ENCODE results near the gene GHRHR.

The GHRHR gene

GRCh38 chr7:30956704-30957103, 7.0 kb upstream of the GHRHR start:
- H3K4me2 ChIP-seq (ENCODE audit: low read depth, low read length) = no peak overlapping the region
- DNase-seq = no peak
- H4K20me1 ChIP-seq (ENCODE audit: insufficient read depth, low read length) = no peaks in the 10 kb centered on the region
- no peaks in the 10 kb centered on the region for H3K9me3 ChIP-seq (replicated peaks; ENCODE audit: insufficient read depth, low read length)
- H3K27me3 ChIP-seq (replicated peaks; ENCODE audit: insufficient read depth, low read length) = no peaks in the 10 kb centered on the region
- TF ChIP-seq EZH2phosphoT487 (IDR thresholded peaks at IDR 0.05; ENCODE audit: low read length) = no peak
- TF ChIP-seq EZH2 (optimal IDR thresholded peaks at IDR 0.05; ENCODE audit: low read depth, low read length) = no peak
- TF ChIP-seq CTCF (IDR thresholded peaks at IDR 0.05; ENCODE audit: low read length) = no peak
- H3K27ac ChIP-seq (ENCODE audit: low read length) = no peak overlapping the region
- no peaks in the 10 kb centered on the region for H3K79me2 ChIP-seq (ENCODE audit: low read length)
- H3K4me1 ChIP-seq (ENCODE audit: low read length) = no peaks in the 10 kb centered on the region
- H3K9ac ChIP-seq (ENCODE audit: low read length) = no peak overlapping the region
- H2AFZ ChIP-seq (ENCODE audit: low read length) = no peak overlapping the region
- H3K36me3 ChIP-seq (replicated peaks; ENCODE audit: insufficient read depth, low read length) = no peaks in the 10 kb centered on the region
- no peaks in the 10 kb centered on the region for H3F3A ChIP-seq (ENCODE audit: insufficient read depth, low read length)
- H3K9me2 ChIP-seq (replicated peaks; ENCODE audit: insufficient read depth, low read length) = no peaks in the 10 kb centered on the region
- H3K4me3 ChIP-seq (ENCODE audit: low read length) = no peak overlapping the region

- H3K9me2 ChIP-seq (replicated peaks; ENCODE audit: insufficient read depth, low read length) = no peaks in the 10 kb centered on the region
- H2AFZ ChIP-seq (ENCODE audit: low read length) = no peak overlapping the region
- no peak overlapping the region for H3K27ac ChIP-seq (ENCODE audit: low read length)
- no peaks in the 10 kb centered on the region for H3K36me3 ChIP-seq (replicated peaks; ENCODE audit: insufficient read depth, low read length)
- H3K4me2 ChIP-seq (ENCODE audit: low read depth, low read length) = no peak overlapping the region
- no peaks in the 10 kb centered on the region for H3K9me3 ChIP-seq (replicated peaks; ENCODE audit: insufficient read depth, low read length)
- no peaks in the 10 kb centered on the region for H3F3A ChIP-seq (ENCODE audit: insufficient read depth, low read length)
- DNase-seq = no peak
- no peak overlapping the region for H3K9ac ChIP-seq (ENCODE audit: low read length)
- no peaks in the 10 kb centered on the region for H3K4me1 ChIP-seq (ENCODE audit: low read length)
- no peak for TF ChIP-seq EZH2phosphoT487 (IDR thresholded peaks at IDR 0.05; ENCODE audit: low read length)
- no peak for TF ChIP-seq CTCF (IDR thresholded peaks at IDR 0.05; ENCODE audit: low read length)
- TF ChIP-seq EZH2 (optimal IDR thresholded peaks at IDR 0.05; ENCODE audit: low read depth, low read length) = no peak
- H4K20me1 ChIP-seq (ENCODE audit: insufficient read depth, low read length) = no peaks in the 10 kb centered on the region
- H3K79me2 ChIP-seq (ENCODE audit: low read length) = no peaks in the 10 kb centered on the region
- no peaks in the 10 kb centered on the region for H3K27me3 ChIP-seq (replicated peaks; ENCODE audit: insufficient read depth, low read length)
- no peak overlapping the region for H3K4me3 ChIP-seq (ENCODE audit: low read length)
Observed at GRCh38 chr7:30965372-30965771, 1.6 kb downstream of the GHRHR start.

DNA sequence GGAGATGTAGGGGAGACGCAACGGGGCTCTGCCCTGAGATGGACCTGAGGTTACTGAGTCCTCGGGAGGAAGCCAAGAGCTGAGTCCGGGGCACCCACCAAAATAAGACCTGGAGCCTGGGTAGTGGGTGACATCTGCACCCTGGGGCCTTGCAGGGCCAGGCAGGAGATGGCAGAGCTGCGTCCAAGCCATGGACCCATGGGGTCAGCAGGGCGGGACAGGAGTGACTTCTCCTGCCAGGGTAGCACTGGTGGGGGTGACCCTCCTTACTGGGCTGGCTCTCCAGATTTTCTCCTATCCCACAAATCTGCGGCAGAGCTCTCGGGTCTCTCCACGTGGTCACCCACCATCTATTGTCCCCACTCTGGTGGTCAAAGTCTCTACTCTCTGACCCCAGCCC, 2.1 kb downstream of the GHRHR start:
- no peak for TF ChIP-seq EZH2 (optimal IDR thresholded peaks at IDR 0.05; ENCODE audit: low read depth, low read length)
- TF ChIP-seq CTCF (IDR thresholded peaks at IDR 0.05; ENCODE audit: low read length) = no peak
- TF ChIP-seq EZH2phosphoT487 (IDR thresholded peaks at IDR 0.05; ENCODE audit: low read length) = no peak

More for the DNA sequence above, 2.1 kb downstream of the GHRHR start:
- no peak overlapping the region for H3K4me3 ChIP-seq (ENCODE audit: low read length)
- no peaks in the 10 kb centered on the region for H3K9me2 ChIP-seq (replicated peaks; ENCODE audit: insufficient read depth, low read length)
- H3K9me3 ChIP-seq (replicated peaks; ENCODE audit: insufficient read depth, low read length) = no peaks in the 10 kb centered on the region
- no peaks in the 10 kb centered on the region for H3K27me3 ChIP-seq (replicated peaks; ENCODE audit: insufficient read depth, low read length)
- H3K36me3 ChIP-seq (replicated peaks; ENCODE audit: insufficient read depth, low read length) = no peaks in the 10 kb centered on the region
- no peak overlapping the region for H3K27ac ChIP-seq (ENCODE audit: low read length)
- no peak overlapping the region for H2AFZ ChIP-seq (ENCODE audit: low read length)
- H3K79me2 ChIP-seq (ENCODE audit: low read length) = no peaks in the 10 kb centered on the region
- DNase-seq = no peak
- H3K9ac ChIP-seq (ENCODE audit: low read length) = no peak overlapping the region
- H4K20me1 ChIP-seq (ENCODE audit: insufficient read depth, low read length) = no peaks in the 10 kb centered on the region
- no peaks in the 10 kb centered on the region for H3F3A ChIP-seq (ENCODE audit: insufficient read depth, low read length)
- H3K4me1 ChIP-seq (ENCODE audit: low read length) = no peaks in the 10 kb centered on the region
- H3K4me2 ChIP-seq (ENCODE audit: low read depth, low read length) = no peak overlapping the region
